Brain microvascular endothelial cell (primary cell): Measurements from ENCODE around the gene PAX7.
"Not testable (repeated sequence)": the region's sequence is repeated elsewhere in the genome, so short reads cannot be mapped to it uniquely, and the experiment has no call there.

Experiments
- DNase-seq: peaks from one replicate; pipeline ENCODE4 v3.0.0-alpha.2; 2020
- H3K27ac ChIP-seq: fragments of 250-450 bp; sonication (Bioruptor Pico); 2 replicates; pipeline ENCODE4 v1.5.1; 2020; ENCODE audit warnings: mild to moderate bottlenecking, moderate library complexity
- H3K27me3 ChIP-seq: fragments of 250-450 bp; sonication (Bioruptor Pico); replicated peaks from 2 replicates; pipeline ENCODE4 v1.5.1; 2020; ENCODE audit warnings: mild to moderate bottlenecking
- H3K36me3 ChIP-seq: fragments of 250-450 bp; sonication (Bioruptor Pico); replicated peaks from 2 replicates; pipeline ENCODE4 v1.5.1; 2020; ENCODE audit warnings: mild to moderate bottlenecking
- H3K4me3 ChIP-seq: 2 replicates; pipeline ENCODE4 v1.5.1; 2011; ENCODE audit warnings: low read depth, mild to moderate bottlenecking, control low read depth, low read length, moderate library complexity
- in situ Hi-C: cut with HindIII; loops from 2 replicates; pipeline ENCODE4 v1.10.0; 2017; ENCODE audit warnings: low sequenced_read_pairs, low pct_ligation_motif_present
- TF ChIP-seq, protein P1 (sequence below): IDR thresholded peaks from 2 replicates; pipeline ENCODE4 v1.5.1; 2011; ENCODE audit warnings: low read depth, mild to moderate bottlenecking, moderate library complexity, low read length, control low read depth, inconsistent platforms; ENCODE audit errors: missing control alignments

PAX7 gene

DNA sequence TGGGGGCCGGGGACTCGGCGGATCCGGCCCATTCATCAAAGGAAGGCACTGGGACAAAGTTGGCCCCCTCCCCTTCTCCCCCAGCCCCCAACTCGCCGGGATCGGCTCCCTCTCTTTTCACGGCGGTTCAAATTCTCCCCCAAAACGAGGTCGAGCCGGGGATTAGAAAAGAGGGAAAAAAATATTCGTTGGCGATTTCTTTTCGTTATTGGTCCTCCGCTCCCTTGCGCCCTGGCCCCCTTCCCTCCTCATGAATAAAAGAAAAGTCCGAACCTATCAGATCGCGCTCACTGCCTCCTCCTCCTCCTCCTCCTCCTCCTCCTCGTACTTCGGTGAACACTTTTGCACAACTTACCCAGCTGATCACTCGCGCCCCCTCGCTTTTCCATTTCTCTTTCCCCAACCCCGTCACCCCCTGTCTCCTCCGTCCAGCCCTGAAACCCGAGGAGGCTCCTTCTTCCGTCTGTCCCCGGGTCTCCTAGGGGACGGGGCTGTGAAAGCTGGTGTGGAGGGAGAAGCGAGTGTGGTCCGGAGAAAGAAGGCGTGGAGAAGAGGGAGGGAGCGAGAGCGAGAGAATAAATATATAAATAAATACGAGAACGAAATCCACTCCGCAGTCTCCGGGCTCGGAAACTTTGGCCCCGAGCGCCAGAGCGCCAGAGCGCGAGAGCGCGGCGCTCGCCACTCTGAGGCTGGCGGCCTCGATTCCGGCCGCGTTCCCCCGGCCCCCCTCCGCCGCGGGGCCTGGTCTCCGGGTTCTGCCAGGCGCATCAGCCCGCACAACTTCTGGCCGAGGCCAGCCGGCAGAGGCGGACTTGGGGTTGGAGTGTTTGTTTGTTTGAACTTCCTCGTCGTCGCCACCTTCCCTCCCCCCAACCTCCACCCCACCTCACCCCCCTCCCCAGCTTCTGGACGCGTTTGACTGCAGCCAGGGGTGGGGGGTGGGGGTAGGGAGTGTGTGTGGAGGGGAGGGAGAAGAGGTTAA, at the start of gene PAX7:
PAX7 (plus strand) TSS at position 336 of the 985 bp plus-strand sequence. CDS start 758 bp downstream, outside the sequence.
- in situ Hi-C loops: no loop called here
- DNase-seq: no peak
- no peak within 1 kb of the TSS for H3K4me3 ChIP-seq
- H3K27me3 ChIP-seq: peaks cover 81% of the 10 kb centered on the region
- TF ChIP-seq, protein P1, sequence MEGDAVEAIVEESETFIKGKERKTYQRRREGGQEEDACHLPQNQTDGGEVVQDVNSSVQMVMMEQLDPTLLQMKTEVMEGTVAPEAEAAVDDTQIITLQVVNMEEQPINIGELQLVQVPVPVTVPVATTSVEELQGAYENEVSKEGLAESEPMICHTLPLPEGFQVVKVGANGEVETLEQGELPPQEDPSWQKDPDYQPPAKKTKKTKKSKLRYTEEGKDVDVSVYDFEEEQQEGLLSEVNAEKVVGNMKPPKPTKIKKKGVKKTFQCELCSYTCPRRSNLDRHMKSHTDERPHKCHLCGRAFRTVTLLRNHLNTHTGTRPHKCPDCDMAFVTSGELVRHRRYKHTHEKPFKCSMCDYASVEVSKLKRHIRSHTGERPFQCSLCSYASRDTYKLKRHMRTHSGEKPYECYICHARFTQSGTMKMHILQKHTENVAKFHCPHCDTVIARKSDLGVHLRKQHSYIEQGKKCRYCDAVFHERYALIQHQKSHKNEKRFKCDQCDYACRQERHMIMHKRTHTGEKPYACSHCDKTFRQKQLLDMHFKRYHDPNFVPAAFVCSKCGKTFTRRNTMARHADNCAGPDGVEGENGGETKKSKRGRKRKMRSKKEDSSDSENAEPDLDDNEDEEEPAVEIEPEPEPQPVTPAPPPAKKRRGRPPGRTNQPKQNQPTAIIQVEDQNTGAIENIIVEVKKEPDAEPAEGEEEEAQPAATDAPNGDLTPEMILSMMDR: no peak
- H3K36me3 ChIP-seq: no peaks in the 10 kb centered on the region
- H3K27ac ChIP-seq: no peak within 1 kb of the TSS

DNA sequence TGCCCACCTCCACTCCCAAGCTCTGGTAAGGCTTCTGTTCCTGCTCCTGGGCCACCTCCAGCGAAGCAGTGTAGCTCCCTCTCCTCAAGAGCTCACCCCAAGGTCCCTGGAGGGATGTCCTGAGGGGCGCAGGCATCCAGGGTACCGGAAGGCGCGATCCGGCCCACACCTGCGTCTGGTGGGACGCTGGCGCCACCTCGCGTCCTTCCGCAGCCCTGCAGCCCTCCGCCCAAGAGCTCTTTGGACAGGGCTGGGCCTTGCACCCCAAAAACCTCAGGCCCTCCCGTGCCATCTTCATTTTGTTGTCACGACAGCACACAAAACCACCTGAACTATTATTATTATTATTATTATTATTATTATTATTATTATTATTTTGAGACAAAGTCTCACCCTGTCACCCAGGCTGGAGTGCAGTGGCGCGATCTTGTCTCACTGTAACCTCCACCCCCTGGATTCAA, 49.2 kb upstream of the PAX7 start:
- DNase-seq: no peak
- TF ChIP-seq, protein P1: peak; percentile 86
- no peaks in the 10 kb centered on the region for H3K27me3 ChIP-seq
- no peak overlapping the region for H3K27ac ChIP-seq
- no peak overlapping the region for H3K4me3 ChIP-seq
- in situ Hi-C loops: no loop called here
- H3K36me3 ChIP-seq: no peaks in the 10 kb centered on the region

GRCh38 chr1:18582890-18583289, 47.8 kb upstream of the PAX7 start:
- Histone ChIP-seq H3K36me3 (no peaks in the 10 kb centered on the region), H3K27me3 (no peaks in the 10 kb centered on the region), H3K4me3 (no peak overlapping the region), H3K27ac (no peak overlapping the region)
- in situ Hi-C loops: no loop called here
- TF ChIP-seq, protein P1: no peak
- no peak for DNase-seq

GRCh38 chr1:18583326-18583941, 47.2 kb upstream of the PAX7 start:
- TF ChIP-seq, protein P1: no peak
- in situ Hi-C loops: no loop called here

DNA sequence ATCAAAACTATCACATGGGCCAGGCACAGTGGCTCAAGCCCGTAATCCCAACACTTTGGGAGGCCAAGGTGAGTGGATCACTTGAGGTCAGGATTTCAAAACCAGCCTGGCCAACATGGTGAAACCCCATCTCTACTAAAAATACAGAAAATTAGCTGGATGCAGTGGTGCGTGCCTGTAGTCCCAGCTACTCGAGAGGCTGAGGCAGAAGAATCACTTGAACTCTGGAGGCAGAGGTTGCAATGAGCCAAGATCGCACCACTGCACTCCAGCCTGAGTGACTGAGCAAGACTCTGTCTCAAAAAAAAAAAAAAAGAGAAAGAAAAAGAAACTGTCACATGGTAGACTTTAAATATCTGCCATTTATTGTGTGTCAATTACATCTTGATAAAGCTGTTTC, 44.6 kb upstream of the PAX7 start:
- H3K27me3 ChIP-seq, DNase-seq, H3K4me3 ChIP-seq, in situ Hi-C loops, H3K27ac ChIP-seq, H3K36me3 ChIP-seq: not testable (repeated sequence)

More at GRCh38 chr1:18583326-18583941, 47.2 kb upstream of the PAX7 start:
- Histone ChIP-seq H3K4me3 (no peak overlapping the region), H3K36me3 (no peaks in the 10 kb centered on the region), H3K27me3 (no peaks in the 10 kb centered on the region), H3K27ac (no peak overlapping the region)
- DNase-seq: no peak

- Histone ChIP-seq H3K36me3 (no peaks in the 10 kb centered on the region), H3K27me3 (no peaks in the 10 kb centered on the region), H3K4me3 (no peak overlapping the region), H3K27ac (no peak overlapping the region)
- in situ Hi-C loops: no loop called here
- TF ChIP-seq, protein P1: no peak
- DNase-seq: no peak
Observed at GRCh38 chr1:18588093-18588492, 42.6 kb upstream of the PAX7 start.
